Measurements from ENCODE around the gene PILRA.
"Not testable (repeated sequence)": the region's sequence is repeated elsewhere in the genome, so short reads cannot be mapped to it uniquely, and the experiment has no call there.

The PILRA gene

DNA sequence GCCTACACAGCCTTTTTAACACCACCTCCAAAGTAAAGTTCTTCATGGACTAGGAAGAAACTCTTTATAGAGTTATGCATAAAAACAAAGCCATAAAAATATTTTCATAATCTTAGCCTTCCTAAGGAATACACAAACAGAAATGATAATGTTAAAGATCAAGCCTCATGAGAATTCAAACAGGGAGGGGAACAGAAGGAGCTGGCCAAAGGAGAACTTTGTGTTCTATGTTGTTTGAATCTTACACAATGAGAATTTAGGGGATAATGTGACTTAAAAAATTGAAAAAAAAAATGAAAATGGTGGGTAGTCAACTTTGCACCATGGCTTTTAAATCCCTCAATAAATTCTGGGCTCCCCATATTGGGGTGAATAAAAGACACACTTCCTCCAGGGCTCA, 24.5 kb upstream of the PILRA start:
- H2BK12ac ChIP-seq (ENCODE audit: low read length), result no peak overlapping the region
- H2BK5ac ChIP-seq (ENCODE audit: low read length), result no peak overlapping the region
- no peak overlapping the region for H3K4ac ChIP-seq (ENCODE audit: low read length)
- no peak overlapping the region for H3K27ac ChIP-seq (replicated peaks; ENCODE audit: low read length)
- H3K36me3 ChIP-seq (replicated peaks in 1 of 2; ENCODE audit: control insufficient read depth in 2 of 2, insufficient read depth in 2 of 2, low read length in 2 of 2), result peaks cover 40 to 73% of the 10 kb centered on the region in 2 donors
- DNase-seq (ENCODE audit: low spot score), result no peak
- no peak overlapping the region for H3K23ac ChIP-seq (ENCODE audit: low read depth, low read length, poor library complexity)
- peaks cover 0 to 9% of the 10 kb centered on the region in 2 donors for H3K4me1 ChIP-seq (ENCODE audit: control insufficient read depth in 2 of 2, insufficient read depth in 1 of 2, low read depth in 1 of 2, low read length in 2 of 2)
- H3K4me3 ChIP-seq (ENCODE audit: low read length in 2 of 2), result no peak overlapping the region
- no peaks in the 10 kb centered on the region for H3K27me3 ChIP-seq (ENCODE audit: control insufficient read depth in 3 of 3, insufficient read depth in 3 of 3, low read depth in 1 of 3, low read length in 3 of 3)
- no peak overlapping the region for H3K9ac ChIP-seq (ENCODE audit: low read depth, low read length, poor library complexity)
- no peak overlapping the region for H2BK120ac ChIP-seq (ENCODE audit: low read depth, low read length)
- peaks cover 0 to 2% of the 10 kb centered on the region in 2 donors for H3K9me3 ChIP-seq (replicated peaks in 1 of 2; ENCODE audit: control insufficient read depth in 2 of 2, insufficient read depth in 1 of 2, low read depth in 1 of 2, low read length in 2 of 2)
- no peak overlapping the region for H4K8ac ChIP-seq (ENCODE audit: low read depth, low read length)
- no peak overlapping the region for H2AFZ ChIP-seq (ENCODE audit: low read length)
- H2AK5ac ChIP-seq (ENCODE audit: low read depth, low read length), result no peak overlapping the region
- no peak overlapping the region for H4K91ac ChIP-seq (ENCODE audit: low read depth, low read length, poor library complexity)
- H3K14ac ChIP-seq (ENCODE audit: low read length), result no peak overlapping the region
- peaks cover 8% of the 10 kb centered on the region for H3K79me1 ChIP-seq (ENCODE audit: low read depth, low read length)
- no peak overlapping the region for H3K18ac ChIP-seq (ENCODE audit: low read length)
- no peak overlapping the region for H3K4me2 ChIP-seq (ENCODE audit: insufficient read depth, low read length, poor library complexity, severe bottlenecking)
- H2BK15ac ChIP-seq (ENCODE audit: low read length), result no peak overlapping the region

DNA sequence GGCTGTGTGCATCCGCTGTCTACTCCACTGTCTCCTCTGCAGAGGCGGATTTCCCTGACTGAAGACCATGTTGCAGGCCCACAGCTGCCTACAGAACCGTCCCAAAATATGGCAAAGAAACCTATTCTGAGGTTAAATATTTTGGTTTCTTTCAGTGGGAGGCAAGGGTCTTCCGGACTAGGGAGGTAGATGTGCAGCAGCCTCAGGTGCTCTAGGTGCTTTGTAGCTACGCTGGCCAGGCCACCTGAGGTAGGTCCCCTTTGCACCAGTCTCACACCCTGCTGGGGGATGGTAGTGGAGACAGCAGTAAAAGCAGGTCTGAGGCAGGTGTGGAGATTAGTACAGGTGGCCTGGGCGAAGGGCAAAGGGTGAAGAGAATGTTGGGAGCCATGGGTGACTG, 23.5 kb upstream of the PILRA start:
- Histone ChIP-seq H3K36me3 (replicated peaks in 1 of 2; ENCODE audit: control insufficient read depth in 2 of 2, insufficient read depth in 2 of 2, low read length in 2 of 2) (peaks cover 46 to 83% of the 10 kb centered on the region in 2 donors), H3K79me1 (ENCODE audit: low read depth, low read length) (peaks cover 8% of the 10 kb centered on the region), H2BK120ac (ENCODE audit: low read depth, low read length) (no peak overlapping the region), H4K91ac (ENCODE audit: low read depth, low read length, poor library complexity) (no peak overlapping the region), H2BK15ac (ENCODE audit: low read length) (no peak overlapping the region), H3K4ac (ENCODE audit: low read length) (no peak overlapping the region), H2AFZ (ENCODE audit: low read length) (no peak overlapping the region), H3K18ac (ENCODE audit: low read length) (no peak overlapping the region), H3K9me3 (replicated peaks in 1 of 2; ENCODE audit: control insufficient read depth in 2 of 2, insufficient read depth in 1 of 2, low read depth in 1 of 2, low read length in 2 of 2) (peaks cover 0 to 2% of the 10 kb centered on the region in 2 donors), H2BK12ac (ENCODE audit: low read length) (no peak overlapping the region), H2BK5ac (ENCODE audit: low read length) (no peak overlapping the region), H3K9ac (ENCODE audit: low read depth, low read length, poor library complexity) (no peak overlapping the region), H2AK5ac (ENCODE audit: low read depth, low read length) (no peak overlapping the region), H3K14ac (ENCODE audit: low read length) (no peak overlapping the region), H3K4me1 (ENCODE audit: control insufficient read depth in 2 of 2, insufficient read depth in 1 of 2, low read depth in 1 of 2, low read length in 2 of 2) (peaks cover 0 to 2% of the 10 kb centered on the region in 2 donors), H3K27me3 (ENCODE audit: control insufficient read depth in 3 of 3, insufficient read depth in 3 of 3, low read depth in 1 of 3, low read length in 3 of 3) (no peaks in the 10 kb centered on the region), H3K4me2 (ENCODE audit: insufficient read depth, low read length, poor library complexity, severe bottlenecking) (no peak overlapping the region), H3K23ac (ENCODE audit: low read depth, low read length, poor library complexity) (no peak overlapping the region), H4K8ac (ENCODE audit: low read depth, low read length) (no peak overlapping the region), H3K4me3 (ENCODE audit: low read length in 2 of 2) (no peak overlapping the region), H3K27ac (replicated peaks; ENCODE audit: low read length) (no peak overlapping the region)
- DNase-seq (ENCODE audit: low spot score), result no peak
- no CpG with 5 or more reads among the region's 6 CpGs for WGBS, 2 donors (ENCODE audit: extremely low coverage in 2 of 2, insufficient read length in 2 of 2, insufficient replicate concordance in 1 of 2)

DNA sequence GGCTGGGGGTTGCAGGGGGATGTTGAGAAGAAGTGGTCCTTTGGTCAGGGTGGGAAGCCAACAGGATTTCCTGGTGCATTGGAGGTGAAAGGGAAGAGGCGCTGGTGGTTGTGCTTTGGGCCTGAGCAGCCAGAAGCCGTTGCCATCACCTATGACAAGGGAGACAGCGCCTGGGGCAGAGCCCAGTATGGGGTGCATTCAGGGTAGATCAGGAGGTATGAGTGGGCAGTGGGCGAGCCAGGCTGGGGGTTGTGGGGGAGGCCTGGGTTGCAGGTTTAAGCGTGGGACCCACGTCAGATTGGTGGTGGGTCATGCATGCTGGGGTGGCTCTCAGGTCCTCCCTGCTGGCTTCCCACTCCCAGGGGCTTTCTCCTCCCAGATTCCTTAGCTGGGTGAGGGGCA, 21.6 kb upstream of the PILRA start:
- H2BK12ac ChIP-seq (ENCODE audit: low read length), result no peak overlapping the region
- peak overlapping the region; percentile 53 for H2BK5ac ChIP-seq (ENCODE audit: low read length)
- no peak overlapping the region for H2BK120ac ChIP-seq (ENCODE audit: low read depth, low read length)
- no peak overlapping the region for H2AFZ ChIP-seq (ENCODE audit: low read length)
- H3K9ac ChIP-seq (ENCODE audit: low read depth, low read length, poor library complexity), result no peak overlapping the region
- H3K14ac ChIP-seq (ENCODE audit: low read length), result no peak overlapping the region
- no peak overlapping the region for H2BK15ac ChIP-seq (ENCODE audit: low read length)
- peak overlapping the region; percentile 44 for H3K23ac ChIP-seq (ENCODE audit: low read depth, low read length, poor library complexity)
- no peak overlapping the region for H3K4me3 ChIP-seq (ENCODE audit: low read length in 2 of 2)
- no peak overlapping the region for H4K8ac ChIP-seq (ENCODE audit: low read depth, low read length)
- no peaks in the 10 kb centered on the region for H3K27me3 ChIP-seq (ENCODE audit: control insufficient read depth in 3 of 3, insufficient read depth in 3 of 3, low read depth in 1 of 3, low read length in 3 of 3)
- no peak overlapping the region for H3K27ac ChIP-seq (replicated peaks; ENCODE audit: low read length)
- peaks cover 0 to 2% of the 10 kb centered on the region in 2 donors for H3K9me3 ChIP-seq (replicated peaks in 1 of 2; ENCODE audit: control insufficient read depth in 2 of 2, insufficient read depth in 1 of 2, low read depth in 1 of 2, low read length in 2 of 2)
- H3K4ac ChIP-seq (ENCODE audit: low read length), result no peak overlapping the region
- no peak for DNase-seq (ENCODE audit: low spot score)
- peaks cover 60 to 89% of the 10 kb centered on the region in 2 donors for H3K36me3 ChIP-seq (replicated peaks in 1 of 2; ENCODE audit: control insufficient read depth in 2 of 2, insufficient read depth in 2 of 2, low read length in 2 of 2)
- no CpG with 5 or more reads among the region's 6 CpGs for WGBS, 2 donors (ENCODE audit: extremely low coverage in 2 of 2, insufficient read length in 2 of 2, insufficient replicate concordance in 1 of 2)
- H3K79me1 ChIP-seq (ENCODE audit: low read depth, low read length), result peaks cover 9% of the 10 kb centered on the region
- H3K4me2 ChIP-seq (ENCODE audit: insufficient read depth, low read length, poor library complexity, severe bottlenecking), result no peak overlapping the region
- no peak overlapping the region for H3K18ac ChIP-seq (ENCODE audit: low read length)
- H4K91ac ChIP-seq (ENCODE audit: low read depth, low read length, poor library complexity), result no peak overlapping the region
- H2AK5ac ChIP-seq (ENCODE audit: low read depth, low read length), result no peak overlapping the region
- no peaks in the 10 kb centered on the region for H3K4me1 ChIP-seq (ENCODE audit: control insufficient read depth in 2 of 2, insufficient read depth in 1 of 2, low read depth in 1 of 2, low read length in 2 of 2)

DNA sequence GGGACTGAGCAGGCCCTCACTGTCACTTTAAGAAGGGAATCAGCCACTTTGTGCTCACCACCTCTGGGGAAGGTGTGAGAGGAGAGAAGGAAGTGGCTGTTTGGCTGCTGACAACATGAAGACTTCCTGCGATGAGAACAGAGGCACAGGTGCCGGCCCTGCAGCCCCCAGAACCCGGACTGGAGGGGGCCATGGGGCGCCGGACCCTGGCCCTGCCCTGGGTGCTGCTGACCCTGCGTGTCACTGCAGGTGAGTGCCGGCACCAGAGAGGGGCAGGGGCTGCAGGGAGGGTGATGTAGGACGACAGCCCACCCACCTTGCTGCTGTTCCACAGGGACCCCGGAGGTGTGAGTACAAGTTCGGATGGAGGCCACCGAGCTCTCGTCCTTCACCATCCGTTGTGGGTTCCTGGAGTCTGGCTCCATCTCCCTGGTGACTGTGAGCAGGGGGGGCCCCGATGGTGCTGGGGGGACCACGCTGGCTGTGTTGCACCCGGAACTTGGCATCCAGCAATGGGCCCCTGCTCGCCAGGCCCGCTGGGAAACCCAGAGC, 21.0 kb upstream of the PILRA start:
- peaks cover 57 to 89% of the 10 kb centered on the region in 2 donors for H3K36me3 ChIP-seq (replicated peaks in 1 of 2; ENCODE audit: control insufficient read depth in 2 of 2, insufficient read depth in 2 of 2, low read length in 2 of 2)
- DNase-seq (ENCODE audit: low spot score); H3K4ac ChIP-seq (ENCODE audit: low read length); H3K27me3 ChIP-seq (ENCODE audit: control insufficient read depth in 3 of 3, insufficient read depth in 3 of 3, low read depth in 1 of 3, low read length in 3 of 3); H2BK5ac ChIP-seq (ENCODE audit: low read length); H2AK5ac ChIP-seq (ENCODE audit: low read depth, low read length); H3K9me3 ChIP-seq (replicated peaks in 1 of 2; ENCODE audit: control insufficient read depth in 2 of 2, insufficient read depth in 1 of 2, low read depth in 1 of 2, low read length in 2 of 2); H2BK15ac ChIP-seq (ENCODE audit: low read length); H3K4me2 ChIP-seq (ENCODE audit: insufficient read depth, low read length, poor library complexity, severe bottlenecking); H4K8ac ChIP-seq (ENCODE audit: low read depth, low read length); H3K79me1 ChIP-seq (ENCODE audit: low read depth, low read length); H3K9ac ChIP-seq (ENCODE audit: low read depth, low read length, poor library complexity); H4K91ac ChIP-seq (ENCODE audit: low read depth, low read length, poor library complexity); H2BK120ac ChIP-seq (ENCODE audit: low read depth, low read length); H2AFZ ChIP-seq (ENCODE audit: low read length); H3K27ac ChIP-seq (replicated peaks; ENCODE audit: low read length); H3K18ac ChIP-seq (ENCODE audit: low read length); H3K14ac ChIP-seq (ENCODE audit: low read length); H2BK12ac ChIP-seq (ENCODE audit: low read length); H3K4me1 ChIP-seq (ENCODE audit: control insufficient read depth in 2 of 2, insufficient read depth in 1 of 2, low read depth in 1 of 2, low read length in 2 of 2); H3K4me3 ChIP-seq (ENCODE audit: low read length in 2 of 2): not testable (repeated sequence)
- no CpG with 5 or more reads among the region's 18 CpGs for WGBS, 2 donors (ENCODE audit: extremely low coverage in 2 of 2, insufficient read length in 2 of 2, insufficient replicate concordance in 1 of 2)
- H3K23ac ChIP-seq (ENCODE audit: low read depth, low read length, poor library complexity), result peak overlapping the region; percentile 80
